GM19468 (cell line): ENCODE results near the gene DHRSX.
"Not testable (repeated sequence)": the region's sequence is repeated elsewhere in the genome, so short reads cannot be mapped to it uniquely, and the experiment has no call there.

Source experiments
- ATAC-seq: cut with Tn5 transposase; IDR thresholded peaks from one replicate; pipeline ENCODE4 v1.9.1; 2021; ENCODE audit warnings: mild to moderate bottlenecking, moderate library complexity, moderate number of reproducible peaks; ENCODE audit not compliant: unreplicated experiment; ENCODE audit errors: extremely low read depth

Gene DHRSX

GRCh38 chrX:2521092-2521926 is 20.5 kb upstream of the DHRSX start:
- ATAC-seq, result peak; percentile 38

- no peak for ATAC-seq
Observed at GRCh38 chrX:2520539-2520938, 19.8 kb upstream of the DHRSX start.

- ATAC-seq, result not testable (repeated sequence)
Observed at GRCh38 chrX:2519638-2520037, 18.9 kb upstream of the DHRSX start.

- ATAC-seq, result no peak
Observed at GRCh38 chrX:2517055-2517454, 16.3 kb upstream of the DHRSX start.

- peak; percentile 67 for ATAC-seq
Observed at GRCh38 chrX:2516623-2517022, 15.8 kb upstream of the DHRSX start.

GRCh38 chrX:2514131-2514530 is 13.4 kb upstream of the DHRSX start:
- no peak for ATAC-seq

- ATAC-seq, result no peak
Observed at GRCh38 chrX:2513121-2513664, 12.4 kb upstream of the DHRSX start.

- no peak for ATAC-seq
Observed at GRCh38 chrX:2512501-2512900, 11.7 kb upstream of the DHRSX start.

GRCh38 chrX:2511326-2511725 is 10.6 kb upstream of the DHRSX start:
- no peak for ATAC-seq

GRCh38 chrX:2508648-2509335 is 8.0 kb upstream of the DHRSX start:
- no peak for ATAC-seq

GRCh38 chrX:2507904-2508627 is 7.3 kb upstream of the DHRSX start:
- no peak for ATAC-seq

- ATAC-seq, result no peak
Observed at GRCh38 chrX:2507196-2507595, 6.4 kb upstream of the DHRSX start.

GRCh38 chrX:2505341-2505740 is 4.6 kb upstream of the DHRSX start:
- not testable (repeated sequence) for ATAC-seq

- ATAC-seq, result no peak
Observed at GRCh38 chrX:2504706-2505332, 4.0 kb upstream of the DHRSX start.

GRCh38 chrX:2503591-2504500 is 3.1 kb upstream of the DHRSX start:
- no peak for ATAC-seq

GRCh38 chrX:2502668-2503519 is 2.1 kb upstream of the DHRSX start:
- no peak for ATAC-seq

GRCh38 chrX:2502120-2502667 is 1.4 kb upstream of the DHRSX start:
- no peak for ATAC-seq

GRCh38 chrX:2501559-2502102 is 855 bp upstream of the DHRSX start:
- no peak for ATAC-seq
